ENCODE results near the gene CREM.

DNA sequence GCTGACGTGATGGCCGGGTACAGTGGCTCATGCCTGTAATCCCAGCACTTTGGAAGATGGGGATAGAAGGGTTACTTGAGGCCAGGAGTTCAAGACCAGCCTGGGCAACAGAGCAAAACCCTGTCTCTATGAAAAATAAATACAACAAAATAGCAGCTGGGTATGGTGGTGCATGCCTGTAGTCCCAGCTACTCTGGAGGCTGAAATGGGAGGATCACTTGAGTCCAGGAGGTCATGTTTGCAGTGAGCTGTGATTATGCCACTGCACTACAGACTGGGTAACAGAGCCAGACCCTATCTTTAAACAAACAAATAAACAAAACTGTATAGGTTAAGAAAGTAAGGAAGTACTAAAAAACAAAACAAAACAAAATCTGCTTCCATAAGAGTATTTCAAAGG is 30.3 kb upstream of the CREM start:
- TF ChIP-seq CTCF (IDR thresholded peaks at IDR 0.05) (no peak), POLR2AphosphoS5 (IDR thresholded peaks at IDR 0.05) (no peak), POLR2A (IDR thresholded peaks at IDR 0.05) (no peak)
